ENCODE data around the gene SPATC1L. TPM values are rescaled to one million over a fixed set of nuclear protein-coding genes. Genes with fewer than 3 reads are reported as not detected.

Gene SPATC1L
- total RNA-seq, 8 experiments from 2014 or later: 9.5 to 16.8 (median 13.1) TPM

DNA sequence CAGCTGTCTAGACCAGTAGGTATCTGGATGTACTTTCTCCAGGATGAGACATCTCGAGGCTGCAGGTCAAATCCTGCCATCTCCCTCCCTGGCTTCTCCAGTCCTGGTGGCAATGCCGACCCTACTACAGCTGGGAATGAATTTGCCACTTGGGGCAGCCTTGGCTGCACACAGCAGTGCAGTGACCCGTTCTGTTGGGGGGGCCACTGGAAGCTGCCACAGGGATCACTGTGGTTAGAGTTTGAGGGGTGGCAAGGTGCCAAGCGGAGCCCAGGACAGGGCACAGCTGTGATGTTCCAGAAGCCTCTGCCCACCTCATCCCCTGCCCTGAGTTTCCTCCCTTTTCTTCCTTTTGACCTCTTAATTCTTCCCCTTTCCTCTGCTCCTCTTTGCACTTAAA is 69.3 kb downstream of the SPATC1L start:
- no peaks in the 10 kb centered on the region for H3K4me1 ChIP-seq (replicated peaks in 1 of 2)
- 80 to 100% (median 90%) methylated on average over 1 to 3 of the region's 4 CpGs; no CpG with 5 or more reads in 4 of the 10 experiments for WGBS, 10 experiments
- H3K4me3 ChIP-seq: no peak overlapping the region
- H3K27ac ChIP-seq: no peak overlapping the region
- no peak for ATAC-seq (replicated peaks in 6 of 8)
- in situ Hi-C loops (cut with MboI; ENCODE audit: low pct_unique_long_range_greater_than_20kb in 2 of 9, low sequenced_read_pairs in 9 of 9, unreplicated experiment in 9 of 9): loop anchor here in 1 of 9 experiments (10.0 kb wide), 1 partner anchor 140 kb away; no protein-coding TSS in a partner anchor

DNA sequence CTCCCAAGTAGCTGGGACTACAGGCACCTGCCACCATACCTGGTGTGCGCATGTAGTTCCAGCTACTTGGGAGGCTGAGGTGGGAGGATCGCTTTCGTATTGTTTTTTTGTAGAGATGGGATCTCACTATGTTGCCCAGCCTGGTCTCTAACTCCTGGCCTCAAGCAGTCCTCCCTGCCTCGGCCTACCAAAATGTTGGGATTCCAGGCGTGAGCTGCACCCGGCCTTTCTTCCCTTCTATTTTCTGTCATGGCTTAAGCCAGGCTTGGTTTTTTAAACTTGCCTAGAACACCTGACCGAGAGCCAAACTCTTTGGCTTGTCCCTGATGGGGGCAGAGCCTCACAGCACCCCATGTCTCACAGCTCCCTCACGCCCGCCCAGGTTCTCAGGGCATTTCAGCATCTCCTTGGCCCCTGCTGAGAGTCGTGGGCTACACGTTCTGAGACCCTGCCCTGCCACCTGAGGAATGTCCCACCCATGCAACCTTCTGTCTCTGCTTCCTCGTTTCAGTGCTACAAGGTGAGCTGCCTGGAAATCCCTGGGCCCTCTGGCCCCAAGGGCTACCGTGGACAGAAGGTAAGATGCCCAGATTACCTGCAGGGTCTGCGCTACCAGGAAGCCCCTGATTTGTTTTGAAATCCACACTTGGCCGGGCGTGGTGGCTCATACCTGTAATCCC is 70.6 kb downstream of the SPATC1L start:
- ATAC-seq (replicated peaks in 6 of 8): no peak
- in situ Hi-C loops (cut with MboI; ENCODE audit: low pct_unique_long_range_greater_than_20kb in 2 of 9, low sequenced_read_pairs in 9 of 9, unreplicated experiment in 9 of 9): loop anchor here in 1 of 9 experiments (10.0 kb wide), 1 partner anchor 139 kb away; no protein-coding TSS in a partner anchor

DNA sequence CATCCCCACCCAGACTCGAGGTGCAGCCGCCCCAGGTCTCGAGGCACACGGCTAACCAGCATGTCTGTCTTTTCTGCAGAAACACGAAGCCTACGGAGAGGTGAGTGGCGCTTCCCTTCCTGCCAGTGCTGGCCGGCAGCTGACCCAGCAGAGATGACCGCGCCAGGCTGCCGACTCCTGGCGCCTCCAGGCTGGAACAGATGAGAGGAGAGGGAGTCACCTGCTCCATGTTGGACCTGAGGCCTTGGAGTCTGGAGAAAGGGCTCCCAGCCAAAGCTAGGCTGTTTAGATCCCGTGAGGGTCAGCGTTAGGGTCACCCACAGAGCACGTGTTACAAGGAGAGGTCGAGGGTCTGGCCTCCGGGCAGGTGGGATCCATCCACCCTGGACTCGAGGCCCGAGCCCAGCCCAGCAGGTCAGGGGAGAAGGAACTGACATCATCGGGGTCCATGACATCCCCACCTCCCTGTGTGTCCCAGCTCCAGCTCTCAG is 71.5 kb downstream of the SPATC1L start:
- in situ Hi-C loops (cut with MboI; ENCODE audit: low pct_unique_long_range_greater_than_20kb in 2 of 9, low sequenced_read_pairs in 9 of 9, unreplicated experiment in 9 of 9): loop anchor here in 1 of 9 experiments (10.0 kb wide), 1 partner anchor 138 kb away; no protein-coding TSS in a partner anchor
- H3K4me1 ChIP-seq (replicated peaks in 1 of 2): no peaks in the 10 kb centered on the region
- no peak for ATAC-seq (replicated peaks in 6 of 8)
- 87 to 100% (median 95%) methylated on average over 1 to 8 of the region's 20 CpGs; no CpG with 5 or more reads in 6 of the 10 experiments for WGBS, 10 experiments
- no peak overlapping the region for H3K4me3 ChIP-seq
- no peak overlapping the region for H3K27ac ChIP-seq

More for the DNA sequence above, 70.6 kb downstream of the SPATC1L start:
- no peak overlapping the region for H3K4me3 ChIP-seq
- H3K4me1 ChIP-seq (replicated peaks in 1 of 2): no peaks in the 10 kb centered on the region
- H3K27ac ChIP-seq: no peak overlapping the region
- WGBS, 10 experiments: 20 to 100% (median 93%) methylated on average over 1 to 6 of the region's 16 CpGs; no CpG with 5 or more reads in 2 of the 10 experiments

DNA sequence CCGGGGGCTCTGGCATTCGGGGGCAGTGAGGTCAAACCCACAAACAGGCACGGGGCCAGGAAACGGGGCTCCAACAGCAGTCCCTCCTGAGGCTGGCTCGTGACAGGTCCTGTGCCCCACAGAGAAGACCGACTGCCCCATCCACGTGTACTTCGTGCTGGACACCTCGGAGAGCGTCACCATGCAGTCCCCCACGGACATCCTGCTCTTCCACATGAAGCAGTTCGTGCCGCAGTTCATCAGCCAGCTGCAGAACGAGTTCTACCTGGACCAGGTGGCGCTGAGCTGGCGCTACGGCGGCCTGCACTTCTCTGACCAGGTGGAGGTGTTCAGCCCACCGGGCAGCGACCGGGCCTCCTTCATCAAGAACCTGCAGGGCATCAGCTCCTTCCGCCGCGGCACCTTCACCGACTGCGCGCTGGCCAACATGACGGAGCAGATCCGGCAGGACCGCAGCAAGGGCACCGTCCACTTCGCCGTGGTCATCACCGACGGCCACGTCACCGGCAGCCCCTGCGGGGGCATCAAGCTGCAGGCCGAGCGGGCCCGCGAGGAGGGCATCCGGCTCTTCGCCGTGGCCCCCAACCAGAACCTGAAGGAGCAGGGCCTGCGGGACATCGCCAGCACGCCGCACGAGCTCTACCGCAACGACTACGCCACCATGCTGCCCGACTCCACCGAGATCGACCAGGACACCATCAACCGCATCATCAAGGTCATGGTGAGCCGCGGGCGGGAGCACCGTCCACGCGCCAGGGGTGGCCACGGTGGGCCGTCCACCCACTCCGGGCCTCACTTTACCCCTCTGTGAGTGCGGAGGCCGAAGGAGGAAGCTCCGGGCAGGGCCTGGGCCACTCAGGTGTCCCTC is 72.2 kb downstream of the SPATC1L start:
- ATAC-seq (replicated peaks in 6 of 8): no peak
- Histone ChIP-seq H3K4me3 (no peak overlapping the region), H3K27ac (no peak overlapping the region), H3K4me1 (replicated peaks in 1 of 2) (no peaks in the 10 kb centered on the region)
- WGBS, 10 experiments: 94 to 100% (median 97%) methylated on average over 1 to 9 of the region's 69 CpGs; no CpG with 5 or more reads in 6 of the 10 experiments
- in situ Hi-C loops (cut with MboI; ENCODE audit: low pct_unique_long_range_greater_than_20kb in 2 of 9, low sequenced_read_pairs in 9 of 9, unreplicated experiment in 9 of 9): loop anchor here in 1 of 9 experiments (10.0 kb wide), 1 partner anchor 137 kb away; no protein-coding TSS in a partner anchor

DNA sequence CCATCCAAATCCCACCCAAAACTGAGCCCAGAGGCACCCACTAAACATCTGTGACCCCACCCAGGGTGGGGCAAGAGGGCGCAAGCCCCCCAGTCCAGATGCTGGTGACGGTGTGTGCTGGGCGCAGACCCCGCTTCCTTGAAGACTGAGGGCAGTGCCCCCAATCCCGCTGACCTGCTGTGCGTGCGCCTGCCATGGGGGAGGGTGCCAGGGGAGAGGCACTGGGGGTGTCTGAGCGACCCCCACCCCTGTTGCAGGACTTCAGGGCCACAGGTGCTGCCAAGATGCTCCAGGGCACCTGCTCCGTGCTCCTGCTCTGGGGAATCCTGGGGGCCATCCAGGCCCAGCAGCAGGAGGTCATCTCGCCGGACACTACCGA is 73.1 kb downstream of the SPATC1L start:
- WGBS, 10 experiments: 65 to 100% methylated on average over 1 to 4 of the region's 12 CpGs; no CpG with 5 or more reads in 8 of the 10 experiments
- no peak overlapping the region for H3K27ac ChIP-seq
- in situ Hi-C loops (cut with MboI; ENCODE audit: low pct_unique_long_range_greater_than_20kb in 2 of 9, low sequenced_read_pairs in 9 of 9, unreplicated experiment in 9 of 9): loop anchor here in 1 of 9 experiments (10.0 kb wide), 1 partner anchor 136 kb away; no protein-coding TSS in a partner anchor
- no peaks in the 10 kb centered on the region for H3K4me1 ChIP-seq (replicated peaks in 1 of 2)
- no peak for ATAC-seq (replicated peaks in 6 of 8)
- H3K4me3 ChIP-seq: no peak overlapping the region

Other genes starting within 250 kb of the SPATC1L start
- 100 to 1,000 TPM in 3 of 8 experiments, 10 to 100 TPM in 5; 12.4 to 184 (median 81.7) TPM for gene COL6A1, start 202.7 kb downstream of the SPATC1L start, total RNA-seq
- 100 to 1,000 TPM in 1 of 8 experiments, 10 to 100 TPM in 1, 1 to 10 TPM in 6; 2.6 to 153 (median 5.0) TPM for gene COL6A2, start 86.3 kb downstream of the SPATC1L start, total RNA-seq
- gene FTCD, start 28.9 kb downstream of the SPATC1L start, total RNA-seq: 1 to 10 TPM in 3 of 8 experiments, under 1 TPM in 2, not detected in 3; 0.29 to 4.0 (median 1.1) TPM
- gene LSS, start 44.3 kb upstream of the SPATC1L start, total RNA-seq: 100 to 1,000 TPM in 2 of 8 experiments, 10 to 100 TPM in 6; 24.5 to 177 (median 51.8) TPM
- gene MCM3AP, start 101.2 kb upstream of the SPATC1L start, total RNA-seq: 10 to 100 TPM; 41.5 to 99.3 (median 50.8) TPM
- 10 to 100 TPM; 19.4 to 43.8 (median 32.7) TPM for gene YBEY, start 101.9 kb upstream of the SPATC1L start, total RNA-seq
- 10 to 100 TPM in 2 of 8 experiments, 1 to 10 TPM in 5, under 1 TPM in 1; 0.92 to 15.3 (median 2.8) TPM for gene C21orf58, start 139.4 kb upstream of the SPATC1L start, total RNA-seq
- 10 to 100 TPM in 7 of 8 experiments, 1 to 10 TPM in 1; 8.9 to 49.0 (median 14.3) TPM for gene PCNT, start 139.7 kb upstream of the SPATC1L start, total RNA-seq